WTC11 (cell line): Measurements from ENCODE around the gene INHA. TPM values are rescaled to one million over a fixed set of nuclear protein-coding genes. Genes with fewer than 3 reads are reported as not detected.

Source experiments
- ATAC-seq: fragments of 200-7000 bp; cut with Tn5 transposase; 2 replicates; pipeline ENCODE4 v1.10.0; 2021; ENCODE audit warnings: mild to moderate bottlenecking, moderate library complexity
- CTCF ChIA-PET: fragments of 300-600 bp; sonication (Branson Sonifier 250); formaldehyde crosslinking; loops from one replicate; lab custom pipeline; 2021; ENCODE audit warnings: antibody characterized with exemption; lab: Charles Lee
- POLR2A ChIA-PET: fragments of 350-600 bp; sonication (Branson Sonifier 250); formaldehyde crosslinking; loops from one replicate; lab custom pipeline; 2021; ENCODE audit warnings: antibody characterized with exemption; lab: Charles Lee
- DNase-seq: peaks from one replicate; pipeline ENCODE4 v3.0.0; 2021; ENCODE audit warnings: low spot score
- H3K27ac Mint-ChIP-seq: 2 replicates; pipeline ENCODE4 v1.8.0; 2021; ENCODE audit warnings: mixed read lengths
- H3K27me3 Mint-ChIP-seq: 2 replicates; pipeline ENCODE4 v1.8.0; 2021; ENCODE audit warnings: low read depth, mild to moderate bottlenecking, moderate library complexity, mixed read lengths
- H3K36me3 Mint-ChIP-seq: 2 replicates; pipeline ENCODE4 v1.8.0; 2021; ENCODE audit warnings: mixed read lengths
- H3K4me1 Mint-ChIP-seq: 2 replicates; pipeline ENCODE4 v1.8.0; 2022; ENCODE audit warnings: mixed read lengths
- H3K4me3 Mint-ChIP-seq: 2 replicates; pipeline ENCODE4 v1.8.0; 2021; ENCODE audit warnings: mild to moderate bottlenecking, moderate library complexity, mixed read lengths
- H3K9me3 Mint-ChIP-seq: 2 replicates; pipeline ENCODE4 v1.8.0; 2021; ENCODE audit warnings: mixed read lengths
- ATF2 ChIP-seq: sonication (generic); formaldehyde crosslinking; IDR thresholded peaks from 2 replicates; pipeline ENCODE4 v1.8.1; 2022; ENCODE audit warnings: low read depth, missing genetic modification reagents, borderline replicate concordance
- FOXK1 ChIP-seq: sonication (generic); formaldehyde crosslinking; IDR thresholded peaks from 2 replicates; pipeline ENCODE4 v1.8.0; 2022; ENCODE audit warnings: mild to moderate bottlenecking, moderate library complexity, missing genetic modification reagents
- GABPB1 ChIP-seq: sonication (generic); formaldehyde crosslinking; IDR thresholded peaks from 2 replicates; pipeline ENCODE4 v1.8.1; 2023; ENCODE audit warnings: mild to moderate bottlenecking, missing genetic modification reagents
- JUN ChIP-seq: sonication (generic); formaldehyde crosslinking; IDR thresholded peaks from 2 replicates; pipeline ENCODE4 v1.8.0; 2023; ENCODE audit warnings: mild to moderate bottlenecking, missing genetic modification reagents
- KAT7 ChIP-seq: sonication (generic); formaldehyde crosslinking; IDR thresholded peaks from 2 replicates; pipeline ENCODE4 v1.8.1; 2023; ENCODE audit warnings: missing genetic modification reagents, mild to moderate bottlenecking, borderline replicate concordance
- NFATC4 ChIP-seq: fragments of 250-450 bp; sonication (Bioruptor Pico); IDR thresholded peaks from 2 replicates; pipeline ENCODE4 v1.9.0; 2021; ENCODE audit warnings: mild to moderate bottlenecking
- NFYB ChIP-seq: sonication (generic); formaldehyde crosslinking; conservative IDR thresholded peaks from 2 replicates; pipeline ENCODE4 v1.8.0; 2022; ENCODE audit warnings: low read depth, missing genetic modification reagents
- NR2C2 ChIP-seq: sonication (generic); formaldehyde crosslinking; IDR thresholded peaks from 2 replicates; pipeline ENCODE4 v1.8.0; 2022; ENCODE audit warnings: mild to moderate bottlenecking, missing genetic modification reagents
- TP53 ChIP-seq: sonication (generic); formaldehyde crosslinking; IDR thresholded peaks from 2 replicates; pipeline ENCODE4 v1.8.1; 2023; ENCODE audit warnings: mild to moderate bottlenecking, missing genetic modification reagents
- ZBTB43 ChIP-seq: sonication (generic); formaldehyde crosslinking; IDR thresholded peaks from 2 replicates; pipeline ENCODE4 v1.8.1; 2023; ENCODE audit warnings: mild to moderate bottlenecking, missing genetic modification reagents
- ZNF232 ChIP-seq: sonication (generic); formaldehyde crosslinking; IDR thresholded peaks from 2 replicates; pipeline ENCODE4 v1.8.0; 2022; ENCODE audit warnings: mild to moderate bottlenecking, missing genetic modification reagents
- total RNA-seq: library from RNA; stranded (reverse); gene quantifications from 3 replicates; pipeline ENCODE4 v1.2.3, GENCODE V29; 2021
- TF ChIP-seq, protein P1 (sequence below): sonication (generic); formaldehyde crosslinking; IDR thresholded peaks from 2 replicates; pipeline ENCODE4 v1.8.0; 2023; ENCODE audit warnings: mild to moderate bottlenecking, missing genetic modification reagents
- TF ChIP-seq, protein P2 (sequence below): fragments of 250-450 bp; sonication (Bioruptor Pico); IDR thresholded peaks from 2 replicates; pipeline ENCODE4 v1.9.0; 2021; ENCODE audit warnings: mild to moderate bottlenecking
- TF ChIP-seq, protein P3 (sequence below): sonication (generic); formaldehyde crosslinking; IDR thresholded peaks from 2 replicates; pipeline ENCODE4 v1.8.1; 2023; ENCODE audit warnings: mild to moderate bottlenecking, moderate library complexity, missing genetic modification reagents
- TF ChIP-seq, protein P4 (sequence below): sonication (generic); formaldehyde crosslinking; IDR thresholded peaks from 2 replicates; pipeline ENCODE4 v1.8.1; 2023; ENCODE audit warnings: mild to moderate bottlenecking, missing genetic modification reagents, moderate library complexity
- TF ChIP-seq, protein P5 (sequence below): sonication (generic); formaldehyde crosslinking; IDR thresholded peaks from 2 replicates; pipeline ENCODE4 v1.8.1; 2022; ENCODE audit warnings: low read depth, mild to moderate bottlenecking, moderate library complexity, missing genetic modification reagents, borderline replicate concordance

Gene INHA
- total RNA-seq, 1 experiment from 2014 or later = 1.4 TPM

DNA sequence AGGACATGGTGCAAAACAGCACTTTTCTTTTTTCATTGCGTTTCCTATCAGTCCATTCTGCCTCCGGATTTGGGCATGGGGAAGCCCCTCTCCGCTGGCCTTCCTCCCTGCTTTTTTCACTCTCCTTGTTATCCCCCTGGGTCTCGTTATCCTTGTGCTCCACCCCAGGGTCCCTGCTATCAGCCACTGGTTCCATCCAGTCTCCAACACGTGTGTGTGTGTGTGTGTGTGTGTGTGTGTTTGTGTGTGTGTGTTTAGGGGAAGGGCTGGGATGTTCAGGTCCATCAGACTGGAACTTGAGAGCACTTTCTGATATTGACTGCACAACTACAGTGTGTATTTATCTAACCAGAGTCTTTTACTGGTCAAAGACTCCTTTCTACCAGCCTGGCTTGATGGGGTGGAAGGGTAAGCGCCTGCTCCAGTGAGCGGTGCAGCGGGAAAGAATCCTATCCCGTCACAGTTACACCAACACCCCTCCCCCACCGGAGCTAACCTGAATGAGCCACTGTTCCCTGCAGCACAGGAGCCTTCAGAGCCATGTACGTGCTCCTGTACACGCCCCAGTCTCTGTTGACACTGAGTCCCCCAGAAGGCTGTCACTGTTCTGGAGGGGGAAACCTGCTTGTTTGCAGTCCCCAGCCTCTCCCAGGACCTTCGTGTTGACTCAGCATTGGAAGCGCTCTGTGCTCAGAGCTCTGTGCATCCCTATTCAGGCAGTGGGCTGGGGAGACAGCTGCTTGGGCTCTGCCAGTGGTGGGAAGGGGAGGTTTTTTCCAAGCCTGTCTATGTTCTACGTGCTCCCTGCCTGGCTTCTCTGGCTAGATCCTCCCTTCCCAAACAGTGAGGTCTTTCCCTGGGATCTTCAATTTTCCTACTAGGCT lies 4.6 kb downstream of the INHA start (continued):
- TF ChIP-seq ZNF232 (CRISPR knock-in tag) (peak; percentile 34; the same call in 1 of the 2 replicates), GABPB1 (CRISPR knock-in tag) (peak; percentile 66; the same call in 1 of the 2 replicates), TP53 (CRISPR knock-in tag) (no peak), ZBTB43 (CRISPR knock-in tag) (no peak), ATF2 (no peak)
- TF ChIP-seq, protein P1, sequence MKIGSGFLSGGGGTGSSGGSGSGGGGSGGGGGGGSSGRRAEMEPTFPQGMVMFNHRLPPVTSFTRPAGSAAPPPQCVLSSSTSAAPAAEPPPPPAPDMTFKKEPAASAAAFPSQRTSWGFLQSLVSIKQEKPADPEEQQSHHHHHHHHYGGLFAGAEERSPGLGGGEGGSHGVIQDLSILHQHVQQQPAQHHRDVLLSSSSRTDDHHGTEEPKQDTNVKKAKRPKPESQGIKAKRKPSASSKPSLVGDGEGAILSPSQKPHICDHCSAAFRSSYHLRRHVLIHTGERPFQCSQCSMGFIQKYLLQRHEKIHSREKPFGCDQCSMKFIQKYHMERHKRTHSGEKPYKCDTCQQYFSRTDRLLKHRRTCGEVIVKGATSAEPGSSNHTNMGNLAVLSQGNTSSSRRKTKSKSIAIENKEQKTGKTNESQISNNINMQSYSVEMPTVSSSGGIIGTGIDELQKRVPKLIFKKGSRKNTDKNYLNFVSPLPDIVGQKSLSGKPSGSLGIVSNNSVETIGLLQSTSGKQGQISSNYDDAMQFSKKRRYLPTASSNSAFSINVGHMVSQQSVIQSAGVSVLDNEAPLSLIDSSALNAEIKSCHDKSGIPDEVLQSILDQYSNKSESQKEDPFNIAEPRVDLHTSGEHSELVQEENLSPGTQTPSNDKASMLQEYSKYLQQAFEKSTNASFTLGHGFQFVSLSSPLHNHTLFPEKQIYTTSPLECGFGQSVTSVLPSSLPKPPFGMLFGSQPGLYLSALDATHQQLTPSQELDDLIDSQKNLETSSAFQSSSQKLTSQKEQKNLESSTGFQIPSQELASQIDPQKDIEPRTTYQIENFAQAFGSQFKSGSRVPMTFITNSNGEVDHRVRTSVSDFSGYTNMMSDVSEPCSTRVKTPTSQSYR = peak; percentile 71; the same call in 1 of the 2 replicates
- TF ChIP-seq, protein P2, sequence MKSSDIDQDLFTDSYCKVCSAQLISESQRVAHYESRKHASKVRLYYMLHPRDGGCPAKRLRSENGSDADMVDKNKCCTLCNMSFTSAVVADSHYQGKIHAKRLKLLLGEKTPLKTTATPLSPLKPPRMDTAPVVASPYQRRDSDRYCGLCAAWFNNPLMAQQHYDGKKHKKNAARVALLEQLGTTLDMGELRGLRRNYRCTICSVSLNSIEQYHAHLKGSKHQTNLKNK = no peak
- TF ChIP-seq, protein P3, sequence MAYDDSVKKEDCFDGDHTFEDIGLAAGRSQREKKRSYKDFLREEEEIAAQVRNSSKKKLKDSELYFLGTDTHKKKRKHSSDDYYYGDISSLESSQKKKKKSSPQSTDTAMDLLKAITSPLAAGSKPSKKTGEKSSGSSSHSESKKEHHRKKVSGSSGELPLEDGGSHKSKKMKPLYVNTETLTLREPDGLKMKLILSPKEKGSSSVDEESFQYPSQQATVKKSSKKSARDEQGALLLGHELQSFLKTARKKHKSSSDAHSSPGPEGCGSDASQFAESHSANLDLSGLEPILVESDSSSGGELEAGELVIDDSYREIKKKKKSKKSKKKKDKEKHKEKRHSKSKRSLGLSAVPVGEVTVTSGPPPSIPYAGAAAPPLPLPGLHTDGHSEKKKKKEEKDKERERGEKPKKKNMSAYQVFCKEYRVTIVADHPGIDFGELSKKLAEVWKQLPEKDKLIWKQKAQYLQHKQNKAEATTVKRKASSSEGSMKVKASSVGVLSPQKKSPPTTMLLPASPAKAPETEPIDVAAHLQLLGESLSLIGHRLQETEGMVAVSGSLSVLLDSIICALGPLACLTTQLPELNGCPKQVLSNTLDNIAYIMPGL = no peak

- CTCF ChIA-PET = interaction anchor here (0.7 to 4.9 kb wide), 2 partner anchors 18 to 60 kb away, joined by 3 to 44 read pairs; no protein-coding TSS in a partner anchor
- Mint-ChIP-seq H3K4me3 (no peak overlapping the region), H3K9me3 (no peaks in the 10 kb centered on the region), H3K27me3 (peaks cover 23% of the 10 kb centered on the region; the same call in 1 of the 2 replicates), H3K27ac (no peak overlapping the region), H3K4me1 (peaks cover 44% of the 10 kb centered on the region), H3K36me3 (no peaks in the 10 kb centered on the region)
- POLR2A ChIA-PET = no interaction called here
- DNase-seq = no peak
- no peak for ATAC-seq
- TF ChIP-seq NFYB (CRISPR knock-in tag) = no peak
- no peak for TF ChIP-seq NFATC4
- TF ChIP-seq FOXK1 (CRISPR knock-in tag) = no peak
- no peak for TF ChIP-seq ZBTB43 (CRISPR knock-in tag)
- TF ChIP-seq JUN (CRISPR knock-in tag) = no peak
- TF ChIP-seq, protein P1 = no peak
- TF ChIP-seq, protein P4, sequence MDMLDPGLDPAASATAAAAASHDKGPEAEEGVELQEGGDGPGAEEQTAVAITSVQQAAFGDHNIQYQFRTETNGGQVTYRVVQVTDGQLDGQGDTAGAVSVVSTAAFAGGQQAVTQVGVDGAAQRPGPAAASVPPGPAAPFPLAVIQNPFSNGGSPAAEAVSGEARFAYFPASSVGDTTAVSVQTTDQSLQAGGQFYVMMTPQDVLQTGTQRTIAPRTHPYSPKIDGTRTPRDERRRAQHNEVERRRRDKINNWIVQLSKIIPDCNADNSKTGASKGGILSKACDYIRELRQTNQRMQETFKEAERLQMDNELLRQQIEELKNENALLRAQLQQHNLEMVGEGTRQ (CRISPR knock-in tag) = no peak
- TF ChIP-seq KAT7 (CRISPR knock-in tag) = no peak
- no peak for TF ChIP-seq TP53 (CRISPR knock-in tag)
- no peak for TF ChIP-seq NR2C2
- TF ChIP-seq, protein P5, sequence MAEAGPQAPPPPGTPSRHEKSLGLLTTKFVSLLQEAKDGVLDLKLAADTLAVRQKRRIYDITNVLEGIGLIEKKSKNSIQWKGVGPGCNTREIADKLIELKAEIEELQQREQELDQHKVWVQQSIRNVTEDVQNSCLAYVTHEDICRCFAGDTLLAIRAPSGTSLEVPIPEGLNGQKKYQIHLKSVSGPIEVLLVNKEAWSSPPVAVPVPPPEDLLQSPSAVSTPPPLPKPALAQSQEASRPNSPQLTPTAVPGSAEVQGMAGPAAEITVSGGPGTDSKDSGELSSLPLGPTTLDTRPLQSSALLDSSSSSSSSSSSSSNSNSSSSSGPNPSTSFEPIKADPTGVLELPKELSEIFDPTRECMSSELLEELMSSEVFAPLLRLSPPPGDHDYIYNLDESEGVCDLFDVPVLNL = no peak
These were observed 6.9 kb downstream of the INHA start for GRCh38 chr2:219578811-219579613.
